CD4-positive, alpha-beta T cell treated with Interleukin-2 at 100 ng/mL for 4 hours (primary cell): Measurements from ENCODE around the gene JAZF1.

ENCODE experiments used
- DNase-seq: peaks from one replicate; pipeline ENCODE4 v3.0.0-alpha.2; 2020; ENCODE audit warnings: low spot score

The JAZF1 gene

GRCh38 chr7:28075674-28076358, 104.8 kb downstream of the JAZF1 start:
- no peak for DNase-seq

DNA sequence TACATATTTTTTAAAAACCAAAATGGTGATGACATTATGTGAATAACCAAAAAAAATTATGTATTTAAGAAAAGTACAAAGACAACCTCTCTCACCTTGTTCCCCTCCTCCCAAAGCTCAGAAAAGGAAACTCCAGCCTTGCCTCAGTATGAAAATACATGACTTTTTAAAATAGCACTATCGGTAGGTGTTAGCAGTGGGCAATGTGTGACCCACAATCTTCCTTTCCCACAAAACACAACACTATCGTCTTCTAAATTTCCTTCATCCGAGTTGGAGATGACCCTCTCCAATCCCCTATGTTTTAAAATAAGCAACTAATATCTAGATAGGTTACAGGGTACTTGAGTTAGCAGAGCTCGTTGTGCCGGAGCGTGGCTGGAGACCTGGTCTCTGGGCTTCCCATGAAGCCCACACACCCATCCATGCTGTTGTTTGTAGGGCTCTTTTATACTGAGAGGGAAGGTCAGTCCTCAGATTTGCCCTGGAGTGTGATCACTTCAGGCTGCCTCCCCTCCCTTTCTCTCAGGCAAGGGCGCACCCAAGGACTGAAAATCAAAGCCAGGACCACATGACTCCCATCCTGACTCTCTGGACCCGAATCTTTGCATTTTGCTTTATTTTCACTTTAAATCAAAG, 107.6 kb downstream of the JAZF1 start:
- no peak for DNase-seq

- DNase-seq, result no peak
Observed at GRCh38 chr7:28071570-28071969, 109.0 kb downstream of the JAZF1 start.

GRCh38 chr7:28070297-28071055, 110.1 kb downstream of the JAZF1 start:
- no peak for DNase-seq

DNA sequence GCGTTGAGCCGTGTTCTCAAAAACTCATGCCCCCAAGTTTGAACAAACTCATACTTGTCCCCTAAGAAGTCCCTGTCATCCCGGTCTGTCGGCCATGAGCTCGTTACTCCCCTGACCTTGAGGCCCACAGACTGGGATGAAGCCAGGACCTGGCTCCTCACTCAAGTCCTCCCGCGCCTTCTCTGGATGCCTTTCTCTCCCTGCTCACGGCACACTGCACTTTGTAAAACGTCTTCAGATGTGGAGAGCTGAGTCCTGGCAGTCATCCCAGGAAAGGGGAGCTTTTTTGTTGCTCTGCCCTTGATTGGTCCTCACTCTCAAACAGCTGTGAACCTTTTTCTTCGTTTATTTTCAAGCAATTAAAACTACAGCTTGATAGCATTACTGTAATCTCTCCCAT, 110.8 kb downstream of the JAZF1 start:
- no peak for DNase-seq

DNA sequence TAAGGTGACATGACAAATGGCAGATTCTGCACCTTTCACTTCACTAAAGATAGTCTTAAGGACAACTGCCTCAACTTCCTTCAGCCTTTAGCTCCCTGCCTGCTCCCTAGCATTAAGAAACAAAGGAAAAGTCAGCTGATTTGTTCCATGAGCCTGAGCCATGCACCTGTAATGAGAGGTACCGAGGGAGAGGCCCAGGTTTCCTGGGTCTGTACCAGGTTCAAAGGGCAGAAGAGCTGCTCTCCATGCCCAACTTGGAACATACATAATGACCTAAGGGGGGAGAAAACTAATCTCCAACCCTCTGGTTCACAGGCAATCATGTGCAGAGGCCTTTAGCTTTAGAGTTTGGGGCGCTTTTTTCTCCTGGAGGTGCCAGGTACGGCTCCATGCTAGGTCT, 111.2 kb downstream of the JAZF1 start:
- no peak for DNase-seq

GRCh38 chr7:28068811-28069216, 111.8 kb downstream of the JAZF1 start:
- DNase-seq, result no peak

- no peak for DNase-seq
Observed at GRCh38 chr7:28067171-28067570, 113.4 kb downstream of the JAZF1 start.

GRCh38 chr7:28065721-28066285, 114.8 kb downstream of the JAZF1 start:
- no peak for DNase-seq

GRCh38 chr7:28065308-28065707, 115.3 kb downstream of the JAZF1 start:
- no peak for DNase-seq

DNA sequence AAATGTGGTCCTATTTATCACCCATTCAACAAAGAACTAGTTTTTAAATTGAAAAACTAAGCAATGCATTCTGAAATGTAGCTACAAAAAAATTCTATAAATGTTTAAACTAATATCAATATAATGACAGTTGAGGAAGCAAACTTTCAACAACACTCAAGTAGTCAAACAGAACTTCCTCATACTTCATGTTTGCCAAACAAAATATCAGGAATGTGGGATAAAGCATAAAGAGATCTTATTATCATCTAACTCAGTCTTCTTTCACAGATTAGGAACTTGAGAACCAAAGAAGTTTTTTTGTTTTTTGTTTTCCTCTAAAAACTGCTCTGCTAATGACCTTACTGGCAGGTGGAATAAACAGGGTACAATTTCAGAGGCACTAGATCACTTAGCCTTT, 116.2 kb downstream of the JAZF1 start:
- DNase-seq, result no peak

DNA sequence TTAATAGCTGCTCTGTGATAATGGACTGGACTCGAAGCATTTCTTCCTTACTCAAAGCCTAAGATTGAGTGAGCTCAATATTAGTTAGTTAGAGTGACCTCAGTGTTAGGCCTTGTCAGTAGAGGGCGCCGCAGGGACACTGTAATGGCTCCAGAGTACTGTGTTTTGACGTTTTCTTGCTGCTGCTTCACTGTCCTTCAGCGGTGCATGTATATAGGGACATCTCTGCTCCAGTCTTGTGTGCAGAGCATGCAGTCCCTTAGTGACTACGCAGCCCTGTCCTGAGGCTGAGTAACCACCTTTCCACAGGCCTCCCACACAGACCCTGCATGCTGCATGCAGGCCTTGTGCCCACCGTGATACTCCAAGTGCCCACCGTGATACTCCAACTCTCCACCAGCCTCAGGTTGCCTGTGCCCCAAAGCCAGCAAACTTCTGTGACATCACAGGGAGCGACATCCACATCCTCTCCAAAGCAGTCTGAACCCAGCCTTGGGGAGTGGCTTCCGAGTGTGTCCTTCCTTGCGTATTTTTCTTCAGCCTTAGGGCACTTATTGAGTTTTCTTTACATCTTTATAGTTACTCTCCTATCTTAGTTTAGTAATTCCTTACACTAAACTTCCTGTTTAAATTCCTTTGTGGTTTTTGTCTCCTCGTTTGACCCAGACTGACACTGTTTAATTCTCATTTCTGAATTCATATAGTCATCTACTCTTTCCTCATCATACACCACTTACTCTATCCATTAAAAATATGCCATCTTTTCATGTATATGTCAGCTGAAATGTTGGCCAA, 118.2 kb downstream of the JAZF1 start:
- peak; percentile 27 for DNase-seq

- DNase-seq, result no peak
Observed at GRCh38 chr7:28061824-28062196, 118.8 kb downstream of the JAZF1 start.

GRCh38 chr7:28060371-28060950, 120.1 kb downstream of the JAZF1 start:
- DNase-seq, result no peak

- no peak for DNase-seq
Observed at GRCh38 chr7:28055161-28055544, 125.4 kb downstream of the JAZF1 start.

DNA sequence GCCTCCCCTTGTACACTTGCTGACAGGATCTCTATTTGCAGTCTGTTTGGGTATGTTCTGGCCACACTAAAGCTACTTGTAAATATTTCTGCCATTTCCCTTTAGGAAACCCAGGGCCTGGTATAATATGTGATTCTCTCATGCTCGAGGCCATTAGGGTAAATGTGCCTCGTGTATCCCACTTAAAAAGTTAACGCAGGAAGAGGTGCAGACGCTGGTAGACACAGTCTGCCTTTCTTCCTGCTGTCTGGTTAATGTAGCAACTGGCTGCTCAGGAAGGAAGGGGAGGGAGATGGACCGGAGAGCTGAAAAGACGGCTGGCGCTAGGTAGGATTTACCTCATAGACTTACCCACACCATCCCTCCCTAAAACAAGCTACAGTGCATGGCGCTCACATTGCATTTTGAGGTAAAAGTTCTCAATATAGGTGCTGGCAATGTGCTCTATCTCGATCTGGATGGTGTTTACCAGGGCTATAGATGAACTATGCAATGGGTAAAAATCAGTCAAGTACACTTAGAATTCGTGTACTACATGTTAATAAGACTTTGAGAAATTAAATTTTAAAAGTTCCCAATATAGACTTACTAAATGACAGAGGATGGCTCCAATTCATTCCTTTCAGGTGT, 125.9 kb downstream of the JAZF1 start:
- no peak for DNase-seq

DNA sequence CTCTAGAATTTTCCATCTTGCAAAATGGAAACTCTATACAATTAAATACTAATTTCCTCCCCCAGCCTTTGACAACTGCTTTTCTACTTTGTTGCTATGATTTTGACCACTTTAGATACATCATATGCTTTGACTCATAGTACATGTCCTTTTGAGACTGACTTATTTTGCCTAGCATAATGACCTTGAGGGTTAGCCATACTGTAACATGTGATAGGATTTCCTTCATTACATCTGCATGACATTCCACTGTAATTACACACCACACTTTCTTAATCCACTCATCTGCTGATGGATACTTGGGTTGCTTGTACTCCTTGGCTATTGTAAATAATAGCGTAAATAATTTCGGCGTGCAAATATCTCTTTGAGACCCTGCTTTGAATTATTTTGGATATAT, 127.7 kb downstream of the JAZF1 start:
- DNase-seq, result no peak

DNA sequence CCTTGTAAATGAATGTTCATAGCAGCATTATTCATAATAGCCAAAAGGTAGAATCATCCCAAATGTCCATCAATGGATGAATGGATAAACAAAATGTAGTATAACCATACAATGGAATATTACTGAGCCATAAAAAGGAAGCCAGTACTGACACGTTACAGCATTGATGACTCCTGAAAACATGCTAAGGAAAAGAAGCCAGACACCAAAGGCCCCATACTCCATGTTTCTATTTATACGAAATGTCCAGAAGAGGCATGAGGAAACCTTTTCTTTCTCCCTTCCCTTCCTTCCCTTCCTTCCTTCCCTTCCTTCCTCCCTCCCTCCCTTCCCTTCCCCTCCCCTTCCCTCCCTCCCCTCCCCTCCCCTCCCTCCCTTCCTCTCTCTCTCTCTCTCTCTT, 131.9 kb downstream of the JAZF1 start:
- no peak for DNase-seq

GRCh38 chr7:28046035-28046434, 134.6 kb downstream of the JAZF1 start:
- no peak for DNase-seq

DNA sequence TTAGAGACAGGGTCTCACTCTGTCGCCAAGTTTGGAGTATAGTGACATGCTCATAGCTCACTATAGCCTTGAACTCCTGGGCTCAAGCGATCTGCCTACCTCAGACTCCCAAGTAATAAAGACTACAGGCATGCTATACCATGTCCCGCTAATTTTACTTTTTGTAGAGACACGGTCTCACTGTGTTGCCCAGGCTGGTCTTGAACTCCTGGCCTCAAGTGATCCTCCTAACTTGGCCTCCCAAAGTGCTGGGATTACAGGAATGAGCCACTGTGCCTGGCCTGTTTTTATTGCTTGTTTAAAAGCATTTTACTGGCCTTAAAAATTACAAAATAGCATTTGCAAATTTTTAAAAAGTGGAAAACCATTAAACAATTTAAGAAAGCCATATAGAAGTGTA, 135.0 kb downstream of the JAZF1 start:
- no peak for DNase-seq

GRCh38 chr7:28044825-28045224, 135.8 kb downstream of the JAZF1 start:
- DNase-seq, result no peak
